Neural cell (in vitro differentiated cells): ENCODE measurements around the gene CPM. TPM values are rescaled to one million over a fixed set of nuclear protein-coding genes. Genes with fewer than 3 reads are reported as not detected.

Source experiments
- H2AFZ ChIP-seq: fragments of 200-600, 300-800 bp; sonication (generic), shearing (Covaris generic); 2 replicates; pipeline ENCODE4 v1.6.0; 2014; ENCODE audit warnings: low read depth, mild to moderate bottlenecking, antibody characterized with exemption, low read length, moderate library complexity
- H3F3A ChIP-seq: fragments of 200-600 bp; shearing (Covaris generic); 2 replicates; pipeline ENCODE4 v1.6.1; 2016; ENCODE audit warnings: mild to moderate bottlenecking, moderate library complexity, mixed read lengths, antibody characterized with exemption, low read length; ENCODE audit not compliant: insufficient read depth, poor library complexity, severe bottlenecking
- H3K27ac ChIP-seq: fragments of 200-600, 300-800 bp; sonication (generic), shearing (Covaris generic); 2 replicates; pipeline ENCODE4 v1.5.1; 2014; ENCODE audit warnings: mild to moderate bottlenecking, low read length, moderate library complexity
- H3K27me3 ChIP-seq: fragments of 300-800, 200-600 bp; sonication (generic), shearing (Covaris generic); 2 replicates; pipeline ENCODE4 v1.6.0; 2014; ENCODE audit warnings: mild to moderate bottlenecking, low read depth, low read length, moderate library complexity; ENCODE audit not compliant: insufficient read depth
- H3K36me3 ChIP-seq: fragments of 300-800, 200-600 bp; sonication (generic), shearing (Covaris generic); 2 replicates; pipeline ENCODE4 v1.5.1; 2014; ENCODE audit warnings: mild to moderate bottlenecking, antibody characterized with exemption, low read length, moderate library complexity; ENCODE audit not compliant: insufficient read depth
- H3K4me2 ChIP-seq: fragments of 300-800, 200-600 bp; sonication (generic), shearing (Covaris generic); 2 replicates; pipeline ENCODE4 v1.6.0; 2014; ENCODE audit warnings: mild to moderate bottlenecking, low read length
- H3K4me3 ChIP-seq: fragments of 300-800, 200-600 bp; sonication (generic), shearing (Covaris generic); 2 replicates; pipeline ENCODE4 v1.5.1; 2014; ENCODE audit warnings: mild to moderate bottlenecking, low read length, moderate library complexity
- H3K79me2 ChIP-seq: fragments of 200-600 bp; shearing (Covaris generic); replicated peaks from 2 replicates; pipeline ENCODE4 v1.6.0; 2014; ENCODE audit warnings: mild to moderate bottlenecking, low read length, moderate library complexity; ENCODE audit not compliant: insufficient read depth
- H3K9ac ChIP-seq: fragments of 300-800, 200-600 bp; sonication (generic), shearing (Covaris generic); 2 replicates; pipeline ENCODE4 v1.6.1; 2016; ENCODE audit warnings: mild to moderate bottlenecking, low read length, mixed read lengths
- H3K9me2 ChIP-seq: fragments of 200-600 bp; shearing (Covaris generic); 2 replicates; pipeline ENCODE4 v1.6.1; 2016; ENCODE audit warnings: mild to moderate bottlenecking, low read length, mixed read lengths; ENCODE audit not compliant: insufficient read depth
- H3K9me3 ChIP-seq: fragments of 200-600, 300-800 bp; sonication (generic), shearing (Covaris generic); 2 replicates; pipeline ENCODE4 v1.6.1; 2016; ENCODE audit warnings: mild to moderate bottlenecking, mixed run types, low read length, moderate library complexity, mixed read lengths
- H4K20me1 ChIP-seq: fragments of 200-600 bp; shearing (Covaris generic); 2 replicates; pipeline ENCODE4 v1.6.1; 2016; ENCODE audit warnings: mild to moderate bottlenecking, mixed run types; ENCODE audit not compliant: insufficient read depth
- EP300 ChIP-seq: fragments of 450-650 bp; conservative IDR thresholded peaks from 2 replicates; pipeline ENCODE4 v1.6.1; 2014; ENCODE audit warnings: antibody characterized with exemption, mild to moderate bottlenecking, moderate library complexity; ENCODE audit not compliant: poor library complexity, severe bottlenecking
- EZH2 ChIP-seq: fragments of 200-600, 300-800 bp; shearing (Covaris generic), sonication (generic); IDR thresholded peaks from 2 replicates; pipeline ENCODE4 v1.6.1; 2014; ENCODE audit warnings: antibody characterized with exemption, low read length, borderline replicate concordance, mild to moderate bottlenecking; ENCODE audit not compliant: insufficient read depth, poor library complexity, severe bottlenecking
- MXI1 ChIP-seq: fragments of 450-650 bp; conservative IDR thresholded peaks from 2 replicates; pipeline ENCODE4 v1.6.1; 2014; ENCODE audit warnings: antibody characterized with exemption, mild to moderate bottlenecking; ENCODE audit not compliant: poor library complexity, severe bottlenecking
- POLR2AphosphoS5 ChIP-seq: IDR thresholded peaks from 2 replicates; pipeline ENCODE4 v1.6.1; 2012
- RAD21 ChIP-seq: fragments of 450-650 bp; conservative IDR thresholded peaks from 2 replicates; pipeline ENCODE4 v1.6.1; 2014; ENCODE audit warnings: antibody characterized with exemption, mild to moderate bottlenecking, moderate library complexity
- SMC3 ChIP-seq: fragments of 450-650 bp; conservative IDR thresholded peaks from 2 replicates; pipeline ENCODE4 v1.6.1; 2014; ENCODE audit warnings: antibody characterized with exemption, mild to moderate bottlenecking, moderate library complexity; ENCODE audit not compliant: poor library complexity
- TAF1 ChIP-seq: IDR thresholded peaks from 2 replicates; pipeline ENCODE4 v1.6.1; 2012; ENCODE audit warnings: low read depth
- polyA plus RNA-seq: library from polyadenylated mRNA; depleted of rRNA; stranded (reverse); fragments of >200 nt; gene quantifications from 2 replicates; pipeline ENCODE4 v1.2.3, GENCODE V29; 2014
- TF ChIP-seq, protein P1 (sequence below): fragments of 450-650 bp; IDR thresholded peaks from 2 replicates; pipeline ENCODE4 v1.5.1; 2014; ENCODE audit warnings: antibody characterized with exemption, mild to moderate bottlenecking, moderate library complexity; ENCODE audit not compliant: poor library complexity, severe bottlenecking
- TF ChIP-seq, protein P2 (sequence below): IDR thresholded peaks from 2 replicates; pipeline ENCODE4 v1.6.1; 2012; ENCODE audit warnings: borderline replicate concordance

The CPM gene
- polyA plus RNA-seq, 1 donor from 2014 or later, result not detected

DNA sequence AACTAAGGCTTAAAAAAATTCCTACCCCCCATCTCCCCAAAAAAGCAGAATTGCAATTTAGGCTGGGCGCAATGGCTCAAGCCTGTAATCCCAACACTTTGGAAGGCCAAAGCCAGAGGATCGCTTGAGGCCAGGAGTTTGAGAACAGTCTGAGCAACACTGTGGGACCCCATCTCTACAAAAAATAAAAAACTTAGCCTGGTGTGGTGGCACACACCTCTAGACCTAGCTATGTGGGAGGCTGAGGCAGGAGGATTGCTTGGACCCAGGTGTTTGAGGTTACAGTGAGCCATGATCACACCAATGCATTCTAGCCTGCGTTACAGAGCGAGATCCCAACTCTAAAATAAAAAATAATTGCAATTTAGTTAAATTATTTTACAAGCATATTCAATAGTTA is 54.1 kb downstream of the CPM start:
- Histone ChIP-seq H4K20me1 (no peaks in the 10 kb centered on the region), H3K9me3 (no peaks in the 10 kb centered on the region), H3K27ac (no peak overlapping the region), H3K27me3 (no peaks in the 10 kb centered on the region), H3K9ac (no peak overlapping the region), H3K4me3 (no peak overlapping the region), H3K9me2 (no peaks in the 10 kb centered on the region), H3K36me3 (no peaks in the 10 kb centered on the region), H2AFZ (no peak overlapping the region), H3F3A (no peaks in the 10 kb centered on the region), H3K79me2 (no peaks in the 10 kb centered on the region), H3K4me2 (no peak overlapping the region)
- TF ChIP-seq SMC3, result no peak

DNA sequence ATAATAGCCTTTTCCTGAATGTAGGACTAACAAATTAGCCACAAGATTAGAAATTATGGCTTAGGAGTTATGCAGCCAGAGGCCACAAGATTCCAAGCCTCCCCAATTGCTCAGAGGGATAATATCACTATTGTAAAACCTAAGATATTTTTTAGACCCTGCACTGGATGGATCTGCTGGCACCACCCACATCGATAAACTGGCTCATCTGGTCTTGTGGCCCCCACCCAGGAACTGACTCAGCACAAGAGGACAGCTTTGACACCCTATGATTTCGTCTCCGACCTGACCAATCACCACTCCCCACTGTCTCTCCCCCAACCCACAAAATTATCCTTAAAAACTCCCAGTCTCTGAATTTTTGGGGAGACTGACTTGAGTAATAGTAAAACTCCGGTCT is 54.7 kb downstream of the CPM start:
- no peak overlapping the region for H3K27ac ChIP-seq
- H2AFZ ChIP-seq, result no peak overlapping the region
- H4K20me1 ChIP-seq, result no peaks in the 10 kb centered on the region
- no peaks in the 10 kb centered on the region for H3K27me3 ChIP-seq
- H3K4me3 ChIP-seq, result no peak overlapping the region
- H3K79me2 ChIP-seq, result no peaks in the 10 kb centered on the region
- no peak overlapping the region for H3K9ac ChIP-seq
- H3K9me2 ChIP-seq, result no peaks in the 10 kb centered on the region
- H3K9me3 ChIP-seq, result no peaks in the 10 kb centered on the region
- no peaks in the 10 kb centered on the region for H3K36me3 ChIP-seq
- H3K4me2 ChIP-seq, result no peak overlapping the region
- H3F3A ChIP-seq, result no peaks in the 10 kb centered on the region
- TF ChIP-seq, protein P1, sequence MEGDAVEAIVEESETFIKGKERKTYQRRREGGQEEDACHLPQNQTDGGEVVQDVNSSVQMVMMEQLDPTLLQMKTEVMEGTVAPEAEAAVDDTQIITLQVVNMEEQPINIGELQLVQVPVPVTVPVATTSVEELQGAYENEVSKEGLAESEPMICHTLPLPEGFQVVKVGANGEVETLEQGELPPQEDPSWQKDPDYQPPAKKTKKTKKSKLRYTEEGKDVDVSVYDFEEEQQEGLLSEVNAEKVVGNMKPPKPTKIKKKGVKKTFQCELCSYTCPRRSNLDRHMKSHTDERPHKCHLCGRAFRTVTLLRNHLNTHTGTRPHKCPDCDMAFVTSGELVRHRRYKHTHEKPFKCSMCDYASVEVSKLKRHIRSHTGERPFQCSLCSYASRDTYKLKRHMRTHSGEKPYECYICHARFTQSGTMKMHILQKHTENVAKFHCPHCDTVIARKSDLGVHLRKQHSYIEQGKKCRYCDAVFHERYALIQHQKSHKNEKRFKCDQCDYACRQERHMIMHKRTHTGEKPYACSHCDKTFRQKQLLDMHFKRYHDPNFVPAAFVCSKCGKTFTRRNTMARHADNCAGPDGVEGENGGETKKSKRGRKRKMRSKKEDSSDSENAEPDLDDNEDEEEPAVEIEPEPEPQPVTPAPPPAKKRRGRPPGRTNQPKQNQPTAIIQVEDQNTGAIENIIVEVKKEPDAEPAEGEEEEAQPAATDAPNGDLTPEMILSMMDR, result no peak
- TF ChIP-seq SMC3 (no peak), POLR2AphosphoS5 (no peak), EZH2 (no peak), EP300 (no peak), TAF1 (no peak), MXI1 (no peak), RAD21 (no peak)
- TF ChIP-seq, protein P2, sequence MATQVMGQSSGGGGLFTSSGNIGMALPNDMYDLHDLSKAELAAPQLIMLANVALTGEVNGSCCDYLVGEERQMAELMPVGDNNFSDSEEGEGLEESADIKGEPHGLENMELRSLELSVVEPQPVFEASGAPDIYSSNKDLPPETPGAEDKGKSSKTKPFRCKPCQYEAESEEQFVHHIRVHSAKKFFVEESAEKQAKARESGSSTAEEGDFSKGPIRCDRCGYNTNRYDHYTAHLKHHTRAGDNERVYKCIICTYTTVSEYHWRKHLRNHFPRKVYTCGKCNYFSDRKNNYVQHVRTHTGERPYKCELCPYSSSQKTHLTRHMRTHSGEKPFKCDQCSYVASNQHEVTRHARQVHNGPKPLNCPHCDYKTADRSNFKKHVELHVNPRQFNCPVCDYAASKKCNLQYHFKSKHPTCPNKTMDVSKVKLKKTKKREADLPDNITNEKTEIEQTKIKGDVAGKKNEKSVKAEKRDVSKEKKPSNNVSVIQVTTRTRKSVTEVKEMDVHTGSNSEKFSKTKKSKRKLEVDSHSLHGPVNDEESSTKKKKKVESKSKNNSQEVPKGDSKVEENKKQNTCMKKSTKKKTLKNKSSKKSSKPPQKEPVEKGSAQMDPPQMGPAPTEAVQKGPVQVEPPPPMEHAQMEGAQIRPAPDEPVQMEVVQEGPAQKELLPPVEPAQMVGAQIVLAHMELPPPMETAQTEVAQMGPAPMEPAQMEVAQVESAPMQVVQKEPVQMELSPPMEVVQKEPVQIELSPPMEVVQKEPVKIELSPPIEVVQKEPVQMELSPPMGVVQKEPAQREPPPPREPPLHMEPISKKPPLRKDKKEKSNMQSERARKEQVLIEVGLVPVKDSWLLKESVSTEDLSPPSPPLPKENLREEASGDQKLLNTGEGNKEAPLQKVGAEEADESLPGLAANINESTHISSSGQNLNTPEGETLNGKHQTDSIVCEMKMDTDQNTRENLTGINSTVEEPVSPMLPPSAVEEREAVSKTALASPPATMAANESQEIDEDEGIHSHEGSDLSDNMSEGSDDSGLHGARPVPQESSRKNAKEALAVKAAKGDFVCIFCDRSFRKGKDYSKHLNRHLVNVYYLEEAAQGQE, result no peak

DNA sequence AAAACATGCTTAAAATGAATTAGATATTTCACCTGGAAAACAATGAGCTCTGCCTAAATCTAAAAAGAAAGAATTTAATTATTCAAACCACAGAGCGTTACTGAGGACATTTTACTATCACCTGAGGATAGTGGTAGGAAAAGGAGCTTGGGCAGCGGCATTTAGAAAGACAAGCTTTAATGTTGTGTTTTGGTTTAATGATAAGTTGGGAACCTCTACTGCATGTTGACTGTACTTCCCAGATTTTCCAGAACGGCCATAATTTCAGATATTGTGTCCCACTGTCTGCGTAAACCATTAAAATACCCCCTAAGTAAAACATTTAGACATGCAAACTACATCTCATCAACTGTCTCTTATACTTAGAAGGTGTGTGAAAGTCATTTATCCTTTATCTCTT is 55.4 kb downstream of the CPM start:
- H3K4me2 ChIP-seq, result no peak overlapping the region
- no peaks in the 10 kb centered on the region for H3K36me3 ChIP-seq
- no peaks in the 10 kb centered on the region for H3K27me3 ChIP-seq
- no peaks in the 10 kb centered on the region for H3K9me3 ChIP-seq
- H3K79me2 ChIP-seq, result no peaks in the 10 kb centered on the region
- no peaks in the 10 kb centered on the region for H3F3A ChIP-seq
- H4K20me1 ChIP-seq, result no peaks in the 10 kb centered on the region
- no peak overlapping the region for H3K9ac ChIP-seq
- no peaks in the 10 kb centered on the region for H3K9me2 ChIP-seq
- no peak overlapping the region for H3K27ac ChIP-seq
- H2AFZ ChIP-seq, result no peak overlapping the region
- no peak overlapping the region for H3K4me3 ChIP-seq
- TF ChIP-seq EZH2 (no peak), EP300 (no peak), RAD21 (no peak), SMC3 (no peak), POLR2AphosphoS5 (no peak), TAF1 (no peak), MXI1 (no peak)
- TF ChIP-seq, protein P2, result no peak
- TF ChIP-seq, protein P1, result no peak
